PFSK-1 (cell line): ENCODE data around the gene UBAP1L.

Source experiments
- POLR2AphosphoS5 ChIP-seq: IDR thresholded peaks from 2 replicates; pipeline ENCODE4 v1.6.1; 2012; ENCODE audit warnings: low read depth, mild to moderate bottlenecking, control low read depth, low read length, moderate library complexity
- SIN3A ChIP-seq: IDR thresholded peaks from 2 replicates; pipeline ENCODE4 v1.6.1; 2012; ENCODE audit warnings: mild to moderate bottlenecking, low read length, moderate library complexity, borderline replicate concordance; ENCODE audit not compliant: insufficient read depth
- TAF1 ChIP-seq: IDR thresholded peaks from 2 replicates; pipeline ENCODE4 v1.6.1; 2012; ENCODE audit warnings: low read length, control low read depth, borderline replicate concordance; ENCODE audit not compliant: insufficient read depth

DNA sequence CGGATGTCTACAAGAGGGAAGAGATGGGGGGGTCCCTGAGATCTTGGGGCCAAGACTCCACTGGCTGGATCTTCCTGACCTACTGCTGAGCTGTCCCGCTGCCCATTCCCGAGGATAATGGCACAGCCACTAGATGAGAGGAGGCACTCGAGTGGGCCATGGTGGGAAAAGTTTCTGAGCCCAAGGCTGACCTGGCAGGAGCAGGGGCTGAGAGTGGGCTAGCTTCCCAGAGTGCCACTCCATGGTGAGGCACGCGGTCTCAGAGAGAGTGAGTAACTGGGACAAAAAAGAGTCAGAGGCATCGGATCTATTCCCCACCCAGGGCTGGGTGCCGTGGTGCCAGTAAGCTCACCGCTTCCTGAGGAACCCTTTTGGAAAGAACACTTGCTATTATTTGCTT lies 58.9 kb downstream of the UBAP1L start:
- TF ChIP-seq POLR2AphosphoS5 = no peak
- no peak for TF ChIP-seq TAF1
- no peak for TF ChIP-seq SIN3A
